Rectal smooth muscle tissue (tissue), 1 donor: ENCODE results near the gene LDAH.
"Not testable (repeated sequence)": the region's sequence is repeated elsewhere in the genome, so short reads cannot be mapped to it uniquely, and the experiment has no call there.

Source experiments
- H3K27ac ChIP-seq: one replicate; pipeline ENCODE4 v1.7.0; 2013; ENCODE audit warnings: low read depth, low read length, inconsistent platforms
- H3K27me3 ChIP-seq: one replicate; pipeline ENCODE4 v1.7.0; 2013; ENCODE audit warnings: low read length; ENCODE audit not compliant: control insufficient read depth, insufficient read depth
- H3K36me3 ChIP-seq: one replicate; pipeline ENCODE4 v1.7.0; 2013; ENCODE audit warnings: low read length; ENCODE audit not compliant: control insufficient read depth, insufficient read depth
- H3K4me1 ChIP-seq: one replicate; pipeline ENCODE4 v1.7.0; 2013; ENCODE audit warnings: low read length; ENCODE audit not compliant: control insufficient read depth, insufficient read depth
- H3K4me3 ChIP-seq: one replicate; pipeline ENCODE4 v1.7.0; 2013; ENCODE audit warnings: low read length
- H3K9ac ChIP-seq: one replicate; pipeline ENCODE4 v1.7.0; 2013; ENCODE audit warnings: low read length

The LDAH gene

GRCh38 chr2:20737505-20737904 is 85.4 kb downstream of the LDAH start:
- Histone ChIP-seq H3K27me3 (no peaks in the 10 kb centered on the region), H3K27ac (no peak overlapping the region), H3K36me3 (peaks cover 2% of the 10 kb centered on the region), H3K9ac (no peak overlapping the region), H3K4me3 (no peak overlapping the region), H3K4me1 (no peaks in the 10 kb centered on the region)

- H3K27ac ChIP-seq: no peak overlapping the region
- H3K36me3 ChIP-seq: no peaks in the 10 kb centered on the region
- no peak overlapping the region for H3K4me3 ChIP-seq
- H3K4me1 ChIP-seq: no peaks in the 10 kb centered on the region
- no peaks in the 10 kb centered on the region for H3K27me3 ChIP-seq
- no peak overlapping the region for H3K9ac ChIP-seq
These were observed 94.7 kb downstream of the LDAH start for GRCh38 chr2:20728114-20728758.

- Histone ChIP-seq H3K27ac (no peak overlapping the region), H3K4me1 (no peaks in the 10 kb centered on the region), H3K9ac (no peak overlapping the region), H3K27me3 (no peaks in the 10 kb centered on the region), H3K4me3 (no peak overlapping the region), H3K36me3 (no peaks in the 10 kb centered on the region)
These were observed 96.0 kb downstream of the LDAH start for GRCh38 chr2:20726913-20727312.

DNA sequence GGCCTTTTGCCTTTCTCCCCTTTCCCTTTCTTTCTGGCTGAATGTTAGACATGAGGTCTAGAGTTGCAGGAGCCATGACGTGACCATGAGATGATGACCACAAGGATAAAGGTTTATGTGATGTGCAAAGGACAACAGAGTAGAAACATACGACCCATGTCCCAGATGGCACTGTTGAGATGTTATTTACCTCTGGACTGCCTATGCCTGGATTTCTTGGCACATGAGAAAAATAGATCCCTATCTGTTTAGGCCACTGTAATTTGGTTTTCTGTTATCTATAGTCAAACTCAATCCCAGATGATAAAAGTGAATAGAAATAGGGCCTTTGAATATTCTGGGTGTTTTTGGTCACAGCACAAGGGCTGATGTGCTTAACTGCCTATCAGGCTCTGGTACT is 97.1 kb downstream of the LDAH start:
- no peak overlapping the region for H3K27ac ChIP-seq

GRCh38 chr2:20724500-20725053 is 98.3 kb downstream of the LDAH start:
- Histone ChIP-seq H3K27me3 (no peaks in the 10 kb centered on the region), H3K4me3 (no peak overlapping the region), H3K9ac (no peak overlapping the region), H3K36me3 (no peaks in the 10 kb centered on the region), H3K27ac (no peak overlapping the region), H3K4me1 (no peaks in the 10 kb centered on the region)

More for the DNA sequence above, 97.1 kb downstream of the LDAH start:
- H3K36me3 ChIP-seq: no peaks in the 10 kb centered on the region
- no peaks in the 10 kb centered on the region for H3K27me3 ChIP-seq
- no peak overlapping the region for H3K9ac ChIP-seq
- H3K4me1 ChIP-seq: no peaks in the 10 kb centered on the region
- no peak overlapping the region for H3K4me3 ChIP-seq

- no peak overlapping the region for H3K4me3 ChIP-seq
- H3K27me3 ChIP-seq: no peaks in the 10 kb centered on the region
- no peak overlapping the region for H3K27ac ChIP-seq
- no peaks in the 10 kb centered on the region for H3K36me3 ChIP-seq
- H3K4me1 ChIP-seq: no peaks in the 10 kb centered on the region
- H3K9ac ChIP-seq: no peak overlapping the region
These were observed 99.4 kb downstream of the LDAH start for GRCh38 chr2:20723543-20723942.

DNA sequence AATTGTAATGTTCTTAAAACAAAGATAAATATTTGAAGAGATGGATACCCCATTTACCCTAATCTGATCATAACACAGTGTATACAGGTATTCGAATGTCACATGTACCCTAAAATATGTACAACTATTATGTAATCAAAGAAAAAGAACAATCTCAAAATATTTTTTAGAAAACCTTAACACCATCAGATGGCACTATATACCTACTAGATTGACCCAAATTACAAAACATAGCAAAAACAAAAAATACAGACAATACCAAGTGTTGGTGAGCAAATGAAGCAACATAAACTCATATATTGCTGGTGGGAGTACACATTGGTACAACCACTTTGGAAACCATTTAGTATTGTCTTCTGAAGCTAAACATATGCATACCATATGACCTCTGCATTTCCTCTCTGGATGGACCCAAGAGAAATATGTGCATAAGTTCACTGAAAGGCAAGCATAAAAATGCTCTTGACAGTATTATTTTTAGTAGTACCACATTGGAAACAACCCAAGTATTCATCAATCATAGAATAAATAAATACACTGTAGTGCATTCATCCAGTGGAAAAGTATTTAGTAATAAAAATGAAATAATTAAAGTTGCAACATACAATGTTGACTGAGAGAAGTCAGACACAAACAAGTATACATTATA is 100.2 kb downstream of the LDAH start:
- H3K9ac ChIP-seq: no peak overlapping the region
- no peak overlapping the region for H3K4me3 ChIP-seq
- no peaks in the 10 kb centered on the region for H3K4me1 ChIP-seq
- no peak overlapping the region for H3K27ac ChIP-seq
- H3K36me3 ChIP-seq: no peaks in the 10 kb centered on the region
- H3K27me3 ChIP-seq: no peaks in the 10 kb centered on the region

- Histone ChIP-seq H3K9ac (no peak overlapping the region), H3K27me3 (no peaks in the 10 kb centered on the region), H3K27ac (no peak overlapping the region), H3K36me3 (no peaks in the 10 kb centered on the region), H3K4me1 (no peaks in the 10 kb centered on the region), H3K4me3 (no peak overlapping the region)
These were observed 105.3 kb downstream of the LDAH start for GRCh38 chr2:20717641-20718040.

GRCh38 chr2:20716164-20716563 is 106.7 kb downstream of the LDAH start:
- H3K4me1 ChIP-seq, H3K27me3 ChIP-seq, H3K27ac ChIP-seq, H3K4me3 ChIP-seq, H3K36me3 ChIP-seq, H3K9ac ChIP-seq: not testable (repeated sequence)

- not testable (repeated sequence) for H3K4me3 ChIP-seq, H3K4me1 ChIP-seq, H3K36me3 ChIP-seq, H3K27ac ChIP-seq, H3K27me3 ChIP-seq, H3K9ac ChIP-seq
These were observed 108.5 kb downstream of the LDAH start for GRCh38 chr2:20714412-20714811.

- not testable (repeated sequence) for H3K4me3 ChIP-seq, H3K4me1 ChIP-seq, H3K36me3 ChIP-seq, H3K27me3 ChIP-seq, H3K27ac ChIP-seq, H3K9ac ChIP-seq
These were observed 109.3 kb downstream of the LDAH start for GRCh38 chr2:20713585-20713984.

DNA sequence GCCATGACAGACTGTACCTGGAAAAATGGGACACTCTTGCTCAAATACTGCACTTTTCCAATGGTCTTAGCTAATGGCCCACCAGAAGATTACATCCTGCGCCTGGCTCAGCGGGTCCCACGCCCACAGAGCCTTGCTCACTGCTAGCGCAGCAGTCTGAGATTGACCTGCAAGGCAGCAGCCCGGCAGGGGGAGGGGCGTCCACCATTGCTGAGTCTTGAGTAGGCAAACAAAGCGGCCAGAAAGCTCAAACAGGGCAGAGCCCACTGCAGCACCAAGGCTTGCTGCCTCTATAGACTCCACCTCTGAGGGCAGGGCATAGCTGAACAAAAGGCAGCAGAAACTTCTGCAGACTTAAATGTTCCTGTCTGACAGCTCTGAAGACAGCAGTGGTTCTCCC is 111.3 kb downstream of the LDAH start:
- not testable (repeated sequence) for H3K27me3 ChIP-seq, H3K4me1 ChIP-seq, H3K27ac ChIP-seq, H3K9ac ChIP-seq, H3K4me3 ChIP-seq, H3K36me3 ChIP-seq

DNA sequence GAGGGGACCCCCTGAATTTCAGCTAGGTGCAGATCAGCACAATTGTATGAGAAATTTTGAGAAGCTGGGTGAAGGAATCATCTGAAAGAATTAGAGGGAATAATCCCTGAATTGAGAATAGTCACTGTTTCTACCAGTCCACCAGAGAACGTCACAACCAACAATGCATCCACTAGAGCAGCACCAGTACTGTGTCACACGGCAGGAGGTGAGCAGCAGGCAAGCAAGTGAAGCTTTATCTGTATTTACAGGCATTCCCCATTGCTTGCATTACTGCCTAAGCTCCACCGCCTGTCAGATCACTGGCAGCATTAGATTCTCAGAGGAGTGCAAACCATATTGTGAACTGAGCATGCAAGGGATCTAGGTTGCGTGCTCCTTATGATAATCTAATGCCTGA is 115.3 kb downstream of the LDAH start:
- Histone ChIP-seq H3K9ac (no peak overlapping the region), H3K4me3 (no peak overlapping the region), H3K36me3 (no peaks in the 10 kb centered on the region), H3K27me3 (no peaks in the 10 kb centered on the region), H3K4me1 (no peaks in the 10 kb centered on the region), H3K27ac (no peak overlapping the region)
